ENCODE measurements around the gene IP6K3. TPM values are rescaled to one million over a fixed set of nuclear protein-coding genes. Genes with fewer than 3 reads are reported as not detected.

Gene IP6K3
- total RNA-seq, 4 donors from 2014 or later: 0.32 to 5.5 (median 2.8) TPM

DNA sequence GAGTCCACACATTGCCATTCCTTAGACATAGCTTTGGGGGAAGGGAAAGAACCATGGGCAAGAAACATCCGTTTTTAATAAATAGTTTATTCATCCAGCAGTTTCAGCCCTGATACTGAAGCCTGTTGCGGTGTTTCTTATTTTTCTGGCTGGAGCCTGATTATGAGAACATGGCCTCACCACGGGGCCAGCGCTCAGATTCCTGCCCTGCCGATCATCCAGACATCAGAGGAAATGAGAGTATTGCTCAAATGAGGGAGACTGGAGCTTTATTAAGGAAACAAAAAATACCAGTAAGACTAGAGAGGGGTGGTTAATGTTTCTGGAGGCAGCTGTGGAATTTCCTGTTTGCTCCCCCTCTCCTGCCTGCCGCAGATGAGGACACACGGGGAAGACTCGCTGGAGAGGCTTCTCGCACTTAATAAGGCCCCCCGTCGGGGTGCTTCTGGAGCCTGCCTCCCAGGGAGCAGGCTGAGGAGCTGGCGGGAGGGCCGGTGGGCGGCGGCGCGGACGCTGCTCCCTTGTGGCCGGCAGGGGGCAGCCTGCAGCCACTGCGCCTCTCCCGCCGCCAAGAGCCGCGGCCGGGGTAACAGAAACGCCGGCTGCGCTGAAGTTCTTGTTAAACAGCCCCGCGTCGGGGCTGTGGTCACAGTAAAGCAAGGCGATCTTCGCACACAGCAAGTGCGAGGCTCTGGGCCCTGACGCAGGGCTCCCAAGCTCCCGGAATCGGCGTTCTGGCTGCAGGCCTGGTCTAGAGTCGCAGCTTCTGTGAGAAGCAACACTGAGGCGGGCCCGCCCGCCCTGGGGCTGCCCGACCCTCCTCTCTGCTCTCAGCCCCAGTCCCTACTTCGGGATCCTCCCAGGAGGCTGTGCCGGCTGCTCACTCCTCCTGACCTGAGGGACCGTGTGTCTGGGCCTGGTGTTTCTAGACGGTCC lies 24.7 kb upstream of the IP6K3 start:
- H3K27ac ChIP-seq: peak overlapping the region in 3 of 4 donors; percentile 71 to 82 (median 79)
- TF ChIP-seq POLR2AphosphoS5 (IDR thresholded peaks at IDR 0.05): peak; percentile 42
- TF ChIP-seq, protein P1, sequence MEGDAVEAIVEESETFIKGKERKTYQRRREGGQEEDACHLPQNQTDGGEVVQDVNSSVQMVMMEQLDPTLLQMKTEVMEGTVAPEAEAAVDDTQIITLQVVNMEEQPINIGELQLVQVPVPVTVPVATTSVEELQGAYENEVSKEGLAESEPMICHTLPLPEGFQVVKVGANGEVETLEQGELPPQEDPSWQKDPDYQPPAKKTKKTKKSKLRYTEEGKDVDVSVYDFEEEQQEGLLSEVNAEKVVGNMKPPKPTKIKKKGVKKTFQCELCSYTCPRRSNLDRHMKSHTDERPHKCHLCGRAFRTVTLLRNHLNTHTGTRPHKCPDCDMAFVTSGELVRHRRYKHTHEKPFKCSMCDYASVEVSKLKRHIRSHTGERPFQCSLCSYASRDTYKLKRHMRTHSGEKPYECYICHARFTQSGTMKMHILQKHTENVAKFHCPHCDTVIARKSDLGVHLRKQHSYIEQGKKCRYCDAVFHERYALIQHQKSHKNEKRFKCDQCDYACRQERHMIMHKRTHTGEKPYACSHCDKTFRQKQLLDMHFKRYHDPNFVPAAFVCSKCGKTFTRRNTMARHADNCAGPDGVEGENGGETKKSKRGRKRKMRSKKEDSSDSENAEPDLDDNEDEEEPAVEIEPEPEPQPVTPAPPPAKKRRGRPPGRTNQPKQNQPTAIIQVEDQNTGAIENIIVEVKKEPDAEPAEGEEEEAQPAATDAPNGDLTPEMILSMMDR (IDR thresholded peaks at IDR 0.05): peak in 3 of 4 experiments; percentile 93 to 98 (median 94)
- TF ChIP-seq POLR2A (IDR thresholded peaks at IDR 0.05): no peak
- peak; percentile 85 for ATAC-seq
- H3K4me1 ChIP-seq: peaks cover 0 to 46% (median 27%) of the 10 kb centered on the region in 3 donors
- peaks cover 0 to 44% of the 10 kb centered on the region in 2 donors for H3K36me3 ChIP-seq
- WGBS, 2 donors (ENCODE audit: low coverage in 1 of 2): 0 to 4% methylated on average over 1 to 8 of the region's 47 CpGs
- peak overlapping the region in 1 of 2 donors; percentile 31 for H3K4me3 ChIP-seq
- no peaks in the 10 kb centered on the region for H3K9me3 ChIP-seq
- peaks cover 2% of the 10 kb centered on the region for H3K27me3 ChIP-seq

DNA sequence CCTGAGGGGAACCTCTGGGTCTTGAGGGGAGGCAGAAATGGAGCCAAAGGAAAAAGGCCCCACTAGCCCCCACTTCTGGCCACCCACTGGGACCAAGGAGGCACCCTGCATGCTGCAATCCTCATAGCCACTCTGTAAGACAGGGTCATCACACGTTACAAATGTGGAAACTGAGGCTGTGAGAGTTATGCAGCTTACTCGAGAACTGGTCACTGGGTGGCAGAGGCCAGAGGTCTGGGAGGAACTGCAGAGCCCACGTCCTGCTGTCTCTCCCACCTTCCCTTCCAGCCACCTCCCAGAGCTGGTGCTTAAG lies 24.1 kb upstream of the IP6K3 start:
- H3K4me1 ChIP-seq: peaks cover 0 to 46% (median 27%) of the 10 kb centered on the region in 3 donors
- H3K36me3 ChIP-seq: peaks cover 0 to 38% of the 10 kb centered on the region in 2 donors
- peak overlapping the region in 3 of 4 donors; percentile 71 to 82 (median 79) for H3K27ac ChIP-seq
- 7 to 20% methylated on average over 1 to 3 of the region's 3 CpGs for WGBS, 2 donors (ENCODE audit: low coverage in 1 of 2)
- H3K9me3 ChIP-seq: no peaks in the 10 kb centered on the region
- peaks cover 8% of the 10 kb centered on the region for H3K27me3 ChIP-seq
- TF ChIP-seq, protein P1 (IDR thresholded peaks at IDR 0.05): no peak
- TF ChIP-seq EP300 (IDR thresholded peaks at IDR 0.05): no peak
- no peak for TF ChIP-seq POLR2AphosphoS5 (IDR thresholded peaks at IDR 0.05)
- no peak for TF ChIP-seq POLR2A (IDR thresholded peaks at IDR 0.05)
- H3K4me3 ChIP-seq: no peak overlapping the region
- ATAC-seq: peak; percentile 4

DNA sequence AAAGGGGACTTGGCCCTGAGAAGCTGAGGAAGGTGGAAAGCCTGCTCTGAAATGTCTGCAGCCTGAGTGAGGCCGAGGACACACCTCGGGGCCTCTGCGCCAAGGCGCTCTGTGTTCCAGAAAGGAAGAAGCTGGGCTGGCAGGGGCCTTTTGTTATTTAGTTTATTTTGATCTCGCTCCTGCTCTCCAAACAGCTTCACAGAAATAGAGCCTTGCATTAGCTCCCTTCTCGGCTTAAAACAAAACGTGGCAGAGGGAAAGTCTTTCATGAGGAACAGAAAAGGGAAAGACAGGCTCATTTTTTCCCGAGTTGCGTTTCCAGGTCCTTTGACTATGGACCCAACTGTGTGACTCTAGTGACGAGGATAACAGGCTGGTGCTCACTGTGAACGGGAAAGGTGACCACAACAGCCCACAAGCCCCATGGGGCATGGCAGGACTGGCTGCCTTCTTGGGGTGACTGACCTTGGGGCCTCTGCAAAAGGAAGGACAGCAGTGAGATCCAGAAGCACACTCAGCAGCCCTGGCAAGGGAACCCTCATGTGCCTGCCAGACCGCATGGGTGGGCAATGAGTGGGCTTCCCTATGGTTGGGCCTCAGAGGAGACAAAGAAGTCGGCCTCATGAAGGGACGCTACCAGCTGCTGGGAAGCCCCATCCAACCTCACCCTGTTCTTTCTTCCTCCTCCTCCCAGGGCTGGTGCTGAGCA lies 23.6 kb upstream of the IP6K3 start:
- TF ChIP-seq EP300 (IDR thresholded peaks at IDR 0.05) (no peak), POLR2AphosphoS5 (IDR thresholded peaks at IDR 0.05) (peak; percentile 10)
- peaks cover 0 to 46% (median 27%) of the 10 kb centered on the region in 3 donors for H3K4me1 ChIP-seq
- no peaks in the 10 kb centered on the region for H3K9me3 ChIP-seq
- H3K27ac ChIP-seq: peak overlapping the region in 3 of 4 donors; percentile 71 to 82 (median 79)
- WGBS, 2 donors (ENCODE audit: low coverage in 1 of 2): 5 to 23% methylated on average over 4 to 5 of the region's 14 CpGs
- H3K4me3 ChIP-seq: no peak overlapping the region
- no peak for ATAC-seq
- H3K27me3 ChIP-seq: peaks cover 13% of the 10 kb centered on the region
- peaks cover 0 to 33% of the 10 kb centered on the region in 2 donors for H3K36me3 ChIP-seq

DNA sequence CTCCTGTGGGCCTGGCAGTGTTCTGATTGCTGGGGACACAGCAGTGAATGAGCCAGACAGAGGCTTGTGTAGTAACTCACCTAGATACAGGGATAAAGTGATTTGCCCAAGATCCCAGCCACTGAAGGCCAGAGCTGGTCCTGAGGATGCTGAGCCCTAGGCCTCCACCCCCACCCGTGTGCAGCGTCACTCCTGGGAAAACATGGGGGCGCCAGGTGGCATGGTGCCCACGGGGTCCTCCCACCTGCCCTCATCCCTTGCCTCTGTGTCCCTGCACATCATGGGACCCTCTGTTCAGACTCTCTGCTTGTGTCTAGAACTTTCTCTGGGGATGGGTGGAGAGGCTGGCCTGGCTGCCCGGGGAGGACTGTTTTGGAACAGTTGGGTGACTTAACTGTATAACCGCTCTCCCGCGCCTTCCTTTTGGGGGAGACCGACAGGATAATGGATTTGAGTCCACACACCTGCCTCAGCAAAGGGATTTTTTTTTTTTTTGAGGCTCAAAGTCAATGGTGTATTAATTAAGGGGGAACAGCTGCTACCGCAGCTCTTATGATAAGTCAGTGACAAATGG lies 22.6 kb upstream of the IP6K3 start:
- H3K36me3 ChIP-seq: peaks cover 0 to 24% of the 10 kb centered on the region in 2 donors
- H3K4me3 ChIP-seq: no peak overlapping the region
- TF ChIP-seq POLR2A (IDR thresholded peaks at IDR 0.05): no peak
- TF ChIP-seq, protein P1 (IDR thresholded peaks at IDR 0.05): no peak
- peaks cover 0 to 46% (median 27%) of the 10 kb centered on the region in 3 donors for H3K4me1 ChIP-seq
- peaks cover 14% of the 10 kb centered on the region for H3K27me3 ChIP-seq
- no peaks in the 10 kb centered on the region for H3K9me3 ChIP-seq
- no peak overlapping the region for H3K27ac ChIP-seq
- ATAC-seq: no peak
- WGBS, 2 donors (ENCODE audit: low coverage in 1 of 2): 56% methylated on average over 4 of the region's 10 CpGs; no CpG with 5 or more reads in 1 of the 2 donors

DNA sequence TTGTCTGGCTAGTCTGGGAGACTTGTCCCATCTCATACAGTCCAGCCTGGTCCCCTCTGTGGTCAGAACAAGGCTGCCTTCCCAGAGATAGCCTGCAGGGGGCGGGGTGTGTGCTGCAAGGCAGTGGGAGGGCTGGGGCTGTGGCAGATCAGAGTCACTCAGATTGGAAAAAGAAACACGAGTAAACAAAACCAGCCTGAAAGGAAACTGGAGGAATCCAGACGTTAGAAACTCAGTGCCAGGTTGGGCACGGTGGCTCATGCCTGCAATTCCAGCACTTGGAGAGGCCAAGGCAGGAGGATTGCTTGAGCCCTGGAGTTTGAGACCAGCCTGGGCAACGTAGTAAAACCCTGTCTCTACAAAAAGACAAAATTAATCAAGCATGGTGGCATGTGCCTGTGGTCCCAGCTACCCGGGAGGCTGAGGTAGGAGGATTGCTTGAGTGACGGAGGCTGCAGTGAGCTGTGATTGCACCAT lies 22.0 kb upstream of the IP6K3 start:
- TF ChIP-seq, protein P1 (IDR thresholded peaks at IDR 0.05): peak in 3 of 4 experiments; percentile 57 to 82 (median 58)
- no peak for TF ChIP-seq POLR2AphosphoS5 (IDR thresholded peaks at IDR 0.05)
- H3K4me3 ChIP-seq: no peak overlapping the region
- H3K9me3 ChIP-seq: no peaks in the 10 kb centered on the region
- peaks cover 0 to 46% (median 27%) of the 10 kb centered on the region in 3 donors for H3K4me1 ChIP-seq
- ATAC-seq: no peak
- no peak overlapping the region for H3K27ac ChIP-seq
- WGBS, 2 donors (ENCODE audit: low coverage in 1 of 2): 39% methylated on average over 6 of the region's 7 CpGs; no CpG with 5 or more reads in 1 of the 2 donors
- H3K36me3 ChIP-seq: peaks cover 0 to 17% of the 10 kb centered on the region in 2 donors
- H3K27me3 ChIP-seq: peaks cover 14% of the 10 kb centered on the region
